ENCODE data around the gene SLC22A5. TPM values are rescaled to one million over a fixed set of nuclear protein-coding genes. Genes with fewer than 3 reads are reported as not detected.

The SLC22A5 gene
- total and polyA plus RNA-seq, 9 of the 15 experiments (the other 6 are each of a cell fraction or from before 2014, with no cell fraction given): 3.0 to 16.6 (median 8.3) TPM

DNA sequence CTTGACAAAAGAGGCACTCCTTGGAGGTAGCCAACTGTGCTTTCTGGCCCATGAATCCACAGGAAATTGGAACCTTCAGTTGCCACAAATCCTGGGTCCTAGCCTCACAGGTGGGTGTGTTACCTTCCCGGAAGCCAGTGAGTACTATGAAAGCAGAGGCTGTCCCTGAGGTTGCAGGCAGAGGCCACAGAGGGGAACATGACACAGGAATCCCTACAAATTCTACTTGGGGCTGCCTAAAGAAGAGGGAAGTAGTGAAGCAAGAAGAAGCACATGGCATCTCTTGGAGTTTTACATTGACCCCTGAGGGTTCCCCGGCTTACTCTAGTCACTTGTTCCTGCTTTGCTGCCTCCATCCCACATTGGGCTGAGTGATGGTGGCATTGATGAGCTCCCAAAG is 2.6 kb downstream of the SLC22A5 start:
- H3K36me3 ChIP-seq (ENCODE audit: control insufficient read depth, insufficient read depth, low read length): peaks cover 27% of the 10 kb centered on the region; the same call in 1 of the 3 replicates
- no peaks in the 10 kb centered on the region for H3K27me3 ChIP-seq (ENCODE audit: control insufficient read depth in 2 of 2, insufficient read depth in 2 of 2, low read length in 2 of 2)
- peaks cover 46% of the 10 kb centered on the region for H3K79me2 ChIP-seq (ENCODE audit: control insufficient read depth, insufficient read depth, low read length)
- peak overlapping the region; percentile 84 to 89; a peak in 2 of 4 replicates for H3K9ac ChIP-seq (ENCODE audit: insufficient read depth in 1 of 2, low read depth in 2 of 2, low read length in 2 of 2)
- peak in 3 of 4 experiments; percentile 18 to 31 (median 23) for DNase-seq (ENCODE audit: extremely low read depth in 1 of 4, low spot score in 3 of 4)
- no peak overlapping the region; the same call in 1 of the 2 replicates for H3K4me3 ChIP-seq
- TF ChIP-seq PHTF2 (CRISPR knock-in tag; IDR thresholded peaks at IDR 0.05) (no peak), CREB1 (IDR thresholded peaks at IDR 0.05) (no peak), CREB1 (CRISPR knock-in tag; IDR thresholded peaks at IDR 0.05) (0 out of 2 replicates have a peak, but pooled peaks have one; percentile 21), KDM1A (IDR thresholded peaks at IDR 0.05) (no peak), ZNF277 (CRISPR knock-in tag; IDR thresholded peaks at IDR 0.05; ENCODE audit: borderline replicate concordance) (no peak), ZNF224 (CRISPR knock-in tag; IDR thresholded peaks at IDR 0.05) (no peak), E2F6 (IDR thresholded peaks at IDR 0.05; ENCODE audit: borderline replicate concordance in 1 of 2, extremely low read depth in 1 of 2, insufficient read depth in 1 of 2, insufficient read length in 1 of 2, low read depth in 1 of 2, low read length in 1 of 2, poor library complexity in 1 of 2, severe bottlenecking in 1 of 2) (peak in 1 of 2 experiments; percentile 22), FOXJ3 (CRISPR knock-in tag; IDR thresholded peaks at IDR 0.05) (no peak), ETV1 (tag; conservative IDR thresholded peaks at IDR 0.05; ENCODE audit: low read depth) (0 out of 2 replicates have a peak, but pooled peaks have one; percentile 11), TAF7 (tag; IDR thresholded peaks at IDR 0.05) (no peak), ARHGAP35 (IDR thresholded peaks at IDR 0.05; ENCODE audit: partially characterized antibody) (no peak), OTX1 (CRISPR knock-in tag; IDR thresholded peaks at IDR 0.05) (no peak), MYC (IDR thresholded peaks at IDR 0.05; ENCODE audit: low read depth, low read length) (0 out of 2 replicates have a peak, but pooled peaks have one; percentile 34), MYC (CRISPR knock-in tag; IDR thresholded peaks at IDR 0.05; ENCODE audit: borderline replicate concordance, low read depth) (no peak)
- TF ChIP-seq, protein P1, sequence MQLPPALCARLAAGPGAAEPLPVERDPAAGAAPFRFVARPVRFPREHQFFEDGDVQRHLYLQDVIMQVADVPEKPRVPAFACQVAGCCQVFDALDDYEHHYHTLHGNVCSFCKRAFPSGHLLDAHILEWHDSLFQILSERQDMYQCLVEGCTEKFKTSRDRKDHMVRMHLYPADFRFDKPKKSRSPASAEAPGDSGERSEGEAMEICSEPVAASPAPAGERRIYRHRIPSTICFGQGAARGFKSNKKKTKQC (CRISPR knock-in tag; IDR thresholded peaks at IDR 0.05): no peak
- TF ChIP-seq, protein P2, sequence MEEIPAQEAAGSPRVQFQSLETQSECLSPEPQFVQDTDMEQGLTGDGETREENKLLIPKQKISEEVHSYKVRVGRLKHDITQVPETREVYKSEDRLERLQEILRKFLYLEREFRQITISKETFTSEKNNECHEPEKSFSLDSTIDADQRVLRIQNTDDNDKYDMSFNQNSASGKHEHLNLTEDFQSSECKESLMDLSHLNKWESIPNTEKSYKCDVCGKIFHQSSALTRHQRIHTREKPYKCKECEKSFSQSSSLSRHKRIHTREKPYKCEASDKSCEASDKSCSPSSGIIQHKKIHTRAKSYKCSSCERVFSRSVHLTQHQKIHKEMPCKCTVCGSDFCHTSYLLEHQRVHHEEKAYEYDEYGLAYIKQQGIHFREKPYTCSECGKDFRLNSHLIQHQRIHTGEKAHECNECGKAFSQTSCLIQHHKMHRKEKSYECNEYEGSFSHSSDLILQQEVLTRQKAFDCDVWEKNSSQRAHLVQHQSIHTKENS (CRISPR knock-in tag; IDR thresholded peaks at IDR 0.05): no peak
- H2AFZ ChIP-seq (ENCODE audit: low read depth, low read length): no peak overlapping the region
- peak; percentile 26 for FAIRE-seq
- 38% methylated on average over 2 of the region's 2 CpGs for WGBS (ENCODE audit: insufficient coverage, low coverage, missing lambda C conversion rate)
- peak overlapping the region; percentile 96 for H3K4me2 ChIP-seq (ENCODE audit: insufficient read depth, low read length)
- no peaks in the 10 kb centered on the region for H4K20me1 ChIP-seq (replicated peaks; ENCODE audit: control insufficient read depth, insufficient read depth, low read length)
- ChIA-PET POLR2A (interaction anchor here (0.7 to 2.9 kb wide), 8 partner anchors 9 to 129 kb away, joined by 3 to 12 read pairs (median 4); no protein-coding TSS in a partner anchor), CTCF (ENCODE audit: low intra/inter-chr PET ratio) (no interaction called here)
- intact Hi-C loops (cut with micrococcal nuclease) (loop anchor here (5.0 kb wide), 1 partner anchor 80 kb away; the partner anchor contains the start of gene SLC22A4), in situ Hi-C loops (cut with MboI) (no loop called here)
- peaks cover 12 to 31% of the 10 kb centered on the region in 2 experiments; a peak in 4 of 5 replicates for H3K4me1 ChIP-seq (replicated peaks in 1 of 2; ENCODE audit: control insufficient read depth in 2 of 2, insufficient read depth in 2 of 2, low read length in 2 of 2)
- H3K27ac ChIP-seq (ENCODE audit: extremely low read depth, low read depth, low read length): peak overlapping the region; percentile 1; the same call in 1 of the 3 replicates
- H3K9me3 ChIP-seq (replicated peaks; ENCODE audit: control insufficient read depth, insufficient read depth, low read depth, low read length): no peaks in the 10 kb centered on the region
- no TSS peak for BruUV-seq (replicated peaks)
- H3K9me1 ChIP-seq (ENCODE audit: control insufficient read depth, insufficient read depth, low read length): no peaks in the 10 kb centered on the region
- no peak for ATAC-seq
